NAMALWA (cell line): ENCODE results near the gene ARAP3.
"Not testable (repeated sequence)": the region's sequence is repeated elsewhere in the genome, so short reads cannot be mapped to it uniquely, and the experiment has no call there.

Experiments
- DNase-seq: peaks from one replicate; pipeline ENCODE4 v3.0.0-alpha.2; 2015; ENCODE audit warnings: low spot score

ARAP3 gene

GRCh38 chr5:141681695-141682641 lies at the start of gene ARAP3:
ARAP3 (minus strand) TSS chr5:141682230; CDS start chr5:141680486, 1,744 bp downstream.
- no peak for DNase-seq

GRCh38 chr5:141729387-141730006 lies 47.5 kb upstream of the ARAP3 start:
- no peak for DNase-seq

- no peak for DNase-seq
These were observed 43.9 kb upstream of the ARAP3 start for GRCh38 chr5:141725891-141726290.

GRCh38 chr5:141725174-141725573 lies 43.1 kb upstream of the ARAP3 start:
- DNase-seq: not testable (repeated sequence)

GRCh38 chr5:141722266-141722665 lies 40.2 kb upstream of the ARAP3 start:
- DNase-seq: no peak

GRCh38 chr5:141717043-141717442 lies 35.0 kb upstream of the ARAP3 start:
- DNase-seq: no peak

GRCh38 chr5:141716468-141716867 lies 34.4 kb upstream of the ARAP3 start:
- DNase-seq: no peak

- DNase-seq: no peak
These were observed 34.0 kb upstream of the ARAP3 start for GRCh38 chr5:141716009-141716408.

GRCh38 chr5:141715346-141715905 lies 33.4 kb upstream of the ARAP3 start:
- DNase-seq: no peak

GRCh38 chr5:141714542-141715310 lies 32.7 kb upstream of the ARAP3 start:
- DNase-seq: no peak

- DNase-seq: no peak
These were observed 31.7 kb upstream of the ARAP3 start for GRCh38 chr5:141713616-141714309.

GRCh38 chr5:141711687-141712086 lies 29.7 kb upstream of the ARAP3 start:
- DNase-seq: no peak

GRCh38 chr5:141709699-141710267 lies 27.8 kb upstream of the ARAP3 start:
- no peak for DNase-seq

- no peak for DNase-seq
These were observed 26.0 kb upstream of the ARAP3 start for GRCh38 chr5:141708016-141708415.

- DNase-seq: no peak
These were observed 25.5 kb upstream of the ARAP3 start for GRCh38 chr5:141707510-141707909.

GRCh38 chr5:141706121-141706520 lies 24.1 kb upstream of the ARAP3 start:
- no peak for DNase-seq

GRCh38 chr5:141705469-141705868 lies 23.4 kb upstream of the ARAP3 start:
- DNase-seq: no peak

- no peak for DNase-seq
These were observed 22.8 kb upstream of the ARAP3 start for GRCh38 chr5:141704782-141705297.

GRCh38 chr5:141703133-141703561 lies 21.1 kb upstream of the ARAP3 start:
- no peak for DNase-seq

- DNase-seq: no peak
These were observed 19.5 kb upstream of the ARAP3 start for GRCh38 chr5:141701360-141702119.
